Endothelial cell of umbilical vein (primary cell): ENCODE data around the gene TCEAL2.

ENCODE experiments used
- EZH2 ChIP-seq: IDR thresholded peaks from 2 replicates; pipeline ENCODE4 v1.6.1; 2012; ENCODE audit warnings: borderline replicate concordance, low read depth, mild to moderate bottlenecking, moderate library complexity, low read length, inconsistent platforms; ENCODE audit not compliant: severe bottlenecking
- FOS ChIP-seq: IDR thresholded peaks from 2 replicates; pipeline ENCODE4 v1.6.1; 2011; ENCODE audit warnings: mild to moderate bottlenecking, low read length, moderate library complexity, borderline replicate concordance; ENCODE audit not compliant: insufficient read depth
- JUN ChIP-seq: IDR thresholded peaks from 2 replicates; pipeline ENCODE4 v1.6.1; 2011; ENCODE audit warnings: borderline replicate concordance, low read depth; ENCODE audit not compliant: insufficient read length, insufficient read depth
- MYC ChIP-seq: IDR thresholded peaks from one replicate; pipeline ENCODE4 v1.6.1; 2011; ENCODE audit warnings: mild to moderate bottlenecking, low read depth, low read length
- POLR2A ChIP-seq: IDR thresholded peaks from 2 replicates; pipeline ENCODE4 v1.6.1; 2012; ENCODE audit warnings: low read depth, mild to moderate bottlenecking, control low read depth, low read length
- POLR2AphosphoS5 ChIP-seq: IDR thresholded peaks from 2 replicates; pipeline ENCODE4 v1.6.1; 2012; ENCODE audit warnings: low read depth, mild to moderate bottlenecking, control low read depth, low read length, moderate library complexity; ENCODE audit not compliant: insufficient read depth
- TF ChIP-seq, protein P1 (sequence below): IDR thresholded peaks from 2 replicates; pipeline ENCODE4 v1.6.1; 2011; ENCODE audit not compliant: insufficient read depth, insufficient read length
- TF ChIP-seq, protein P2 (sequence below), 2 donors: IDR thresholded peaks; 1 replicate in 1 of 2; 2 replicates in 1 of 2; pipeline ENCODE4 v1.5.1; 2011; ENCODE audit warnings: low read length in 2 of 2, mild to moderate bottlenecking in 2 of 2, moderate library complexity in 2 of 2, control low read depth in 1 of 2, inconsistent platforms in 1 of 2, low read depth in 1 of 2; ENCODE audit not compliant: insufficient read depth in 1 of 2; ENCODE audit errors: extremely low read depth in 1 of 2

GRCh38 chrX:102129473-102129872 lies 4.0 kb downstream of the TCEAL2 start:
- TF ChIP-seq POLR2A: no peak
- TF ChIP-seq, protein P1, sequence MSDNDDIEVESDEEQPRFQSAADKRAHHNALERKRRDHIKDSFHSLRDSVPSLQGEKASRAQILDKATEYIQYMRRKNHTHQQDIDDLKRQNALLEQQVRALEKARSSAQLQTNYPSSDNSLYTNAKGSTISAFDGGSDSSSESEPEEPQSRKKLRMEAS: no peak
- no peak for TF ChIP-seq EZH2
- TF ChIP-seq, protein P2, sequence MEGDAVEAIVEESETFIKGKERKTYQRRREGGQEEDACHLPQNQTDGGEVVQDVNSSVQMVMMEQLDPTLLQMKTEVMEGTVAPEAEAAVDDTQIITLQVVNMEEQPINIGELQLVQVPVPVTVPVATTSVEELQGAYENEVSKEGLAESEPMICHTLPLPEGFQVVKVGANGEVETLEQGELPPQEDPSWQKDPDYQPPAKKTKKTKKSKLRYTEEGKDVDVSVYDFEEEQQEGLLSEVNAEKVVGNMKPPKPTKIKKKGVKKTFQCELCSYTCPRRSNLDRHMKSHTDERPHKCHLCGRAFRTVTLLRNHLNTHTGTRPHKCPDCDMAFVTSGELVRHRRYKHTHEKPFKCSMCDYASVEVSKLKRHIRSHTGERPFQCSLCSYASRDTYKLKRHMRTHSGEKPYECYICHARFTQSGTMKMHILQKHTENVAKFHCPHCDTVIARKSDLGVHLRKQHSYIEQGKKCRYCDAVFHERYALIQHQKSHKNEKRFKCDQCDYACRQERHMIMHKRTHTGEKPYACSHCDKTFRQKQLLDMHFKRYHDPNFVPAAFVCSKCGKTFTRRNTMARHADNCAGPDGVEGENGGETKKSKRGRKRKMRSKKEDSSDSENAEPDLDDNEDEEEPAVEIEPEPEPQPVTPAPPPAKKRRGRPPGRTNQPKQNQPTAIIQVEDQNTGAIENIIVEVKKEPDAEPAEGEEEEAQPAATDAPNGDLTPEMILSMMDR (IDR thresholded peaks at IDR 0.05; ENCODE audit: extremely low read depth in 1 of 2, insufficient read depth in 1 of 2, low read depth in 1 of 2, low read length in 2 of 2): peak in 1 of 2 donors; percentile 6
- TF ChIP-seq JUN: no peak
- no peak for TF ChIP-seq MYC
- TF ChIP-seq POLR2AphosphoS5: no peak
- no peak for TF ChIP-seq FOS
